ENCODE measurements around the gene SH2D7. TPM values are rescaled to one million over a fixed set of nuclear protein-coding genes. Genes with fewer than 3 reads are reported as not detected.

The SH2D7 gene
- total and polyA plus RNA-seq, 2 experiments from 2014 or later = 0.31 TPM; not detected in 1

- Histone ChIP-seq H2AFZ (no peak overlapping the region), H4K20me1 (replicated peaks; ENCODE audit: insufficient read depth) (peaks cover 5% of the 10 kb centered on the region; the same call in 1 of the 2 replicates), H3K4me3 (no peak overlapping the region), H3K79me2 (replicated peaks; ENCODE audit: insufficient read depth) (peaks cover 88% of the 10 kb centered on the region), H3K9me2 (ENCODE audit: insufficient read depth) (peaks cover 4% of the 10 kb centered on the region; the same call in 1 of the 2 replicates), H3K27me3 (ENCODE audit: insufficient read depth) (no peaks in the 10 kb centered on the region), H3F3A (replicated peaks; ENCODE audit: low read depth) (no peaks in the 10 kb centered on the region; the same call in 1 of the 2 replicates), H3K27ac (ENCODE audit: low read depth) (no peak overlapping the region), H3K4me1 (ENCODE audit: insufficient read depth) (peaks cover 74% of the 10 kb centered on the region), H3K4me2 (peak overlapping the region; percentile 52; the same call in 1 of the 2 replicates), H3K36me3 (ENCODE audit: insufficient read depth) (no peaks in the 10 kb centered on the region)
- H3K27me3 Mint-ChIP-seq (ENCODE audit: insufficient read depth, low read depth, poor library complexity) = no peaks in the 10 kb centered on the region
- H3K4me3 Mint-ChIP-seq = no peak overlapping the region
- H3K27ac Mint-ChIP-seq = no peak overlapping the region
- peaks cover 67% of the 10 kb centered on the region for H3K4me1 Mint-ChIP-seq
- no peaks in the 10 kb centered on the region for H3K36me3 Mint-ChIP-seq (ENCODE audit: low read depth)
- no peaks in the 10 kb centered on the region for H3K9me3 Mint-ChIP-seq
- no peak for DNase-seq (ENCODE audit: low spot score)
- TF ChIP-seq, protein P1, sequence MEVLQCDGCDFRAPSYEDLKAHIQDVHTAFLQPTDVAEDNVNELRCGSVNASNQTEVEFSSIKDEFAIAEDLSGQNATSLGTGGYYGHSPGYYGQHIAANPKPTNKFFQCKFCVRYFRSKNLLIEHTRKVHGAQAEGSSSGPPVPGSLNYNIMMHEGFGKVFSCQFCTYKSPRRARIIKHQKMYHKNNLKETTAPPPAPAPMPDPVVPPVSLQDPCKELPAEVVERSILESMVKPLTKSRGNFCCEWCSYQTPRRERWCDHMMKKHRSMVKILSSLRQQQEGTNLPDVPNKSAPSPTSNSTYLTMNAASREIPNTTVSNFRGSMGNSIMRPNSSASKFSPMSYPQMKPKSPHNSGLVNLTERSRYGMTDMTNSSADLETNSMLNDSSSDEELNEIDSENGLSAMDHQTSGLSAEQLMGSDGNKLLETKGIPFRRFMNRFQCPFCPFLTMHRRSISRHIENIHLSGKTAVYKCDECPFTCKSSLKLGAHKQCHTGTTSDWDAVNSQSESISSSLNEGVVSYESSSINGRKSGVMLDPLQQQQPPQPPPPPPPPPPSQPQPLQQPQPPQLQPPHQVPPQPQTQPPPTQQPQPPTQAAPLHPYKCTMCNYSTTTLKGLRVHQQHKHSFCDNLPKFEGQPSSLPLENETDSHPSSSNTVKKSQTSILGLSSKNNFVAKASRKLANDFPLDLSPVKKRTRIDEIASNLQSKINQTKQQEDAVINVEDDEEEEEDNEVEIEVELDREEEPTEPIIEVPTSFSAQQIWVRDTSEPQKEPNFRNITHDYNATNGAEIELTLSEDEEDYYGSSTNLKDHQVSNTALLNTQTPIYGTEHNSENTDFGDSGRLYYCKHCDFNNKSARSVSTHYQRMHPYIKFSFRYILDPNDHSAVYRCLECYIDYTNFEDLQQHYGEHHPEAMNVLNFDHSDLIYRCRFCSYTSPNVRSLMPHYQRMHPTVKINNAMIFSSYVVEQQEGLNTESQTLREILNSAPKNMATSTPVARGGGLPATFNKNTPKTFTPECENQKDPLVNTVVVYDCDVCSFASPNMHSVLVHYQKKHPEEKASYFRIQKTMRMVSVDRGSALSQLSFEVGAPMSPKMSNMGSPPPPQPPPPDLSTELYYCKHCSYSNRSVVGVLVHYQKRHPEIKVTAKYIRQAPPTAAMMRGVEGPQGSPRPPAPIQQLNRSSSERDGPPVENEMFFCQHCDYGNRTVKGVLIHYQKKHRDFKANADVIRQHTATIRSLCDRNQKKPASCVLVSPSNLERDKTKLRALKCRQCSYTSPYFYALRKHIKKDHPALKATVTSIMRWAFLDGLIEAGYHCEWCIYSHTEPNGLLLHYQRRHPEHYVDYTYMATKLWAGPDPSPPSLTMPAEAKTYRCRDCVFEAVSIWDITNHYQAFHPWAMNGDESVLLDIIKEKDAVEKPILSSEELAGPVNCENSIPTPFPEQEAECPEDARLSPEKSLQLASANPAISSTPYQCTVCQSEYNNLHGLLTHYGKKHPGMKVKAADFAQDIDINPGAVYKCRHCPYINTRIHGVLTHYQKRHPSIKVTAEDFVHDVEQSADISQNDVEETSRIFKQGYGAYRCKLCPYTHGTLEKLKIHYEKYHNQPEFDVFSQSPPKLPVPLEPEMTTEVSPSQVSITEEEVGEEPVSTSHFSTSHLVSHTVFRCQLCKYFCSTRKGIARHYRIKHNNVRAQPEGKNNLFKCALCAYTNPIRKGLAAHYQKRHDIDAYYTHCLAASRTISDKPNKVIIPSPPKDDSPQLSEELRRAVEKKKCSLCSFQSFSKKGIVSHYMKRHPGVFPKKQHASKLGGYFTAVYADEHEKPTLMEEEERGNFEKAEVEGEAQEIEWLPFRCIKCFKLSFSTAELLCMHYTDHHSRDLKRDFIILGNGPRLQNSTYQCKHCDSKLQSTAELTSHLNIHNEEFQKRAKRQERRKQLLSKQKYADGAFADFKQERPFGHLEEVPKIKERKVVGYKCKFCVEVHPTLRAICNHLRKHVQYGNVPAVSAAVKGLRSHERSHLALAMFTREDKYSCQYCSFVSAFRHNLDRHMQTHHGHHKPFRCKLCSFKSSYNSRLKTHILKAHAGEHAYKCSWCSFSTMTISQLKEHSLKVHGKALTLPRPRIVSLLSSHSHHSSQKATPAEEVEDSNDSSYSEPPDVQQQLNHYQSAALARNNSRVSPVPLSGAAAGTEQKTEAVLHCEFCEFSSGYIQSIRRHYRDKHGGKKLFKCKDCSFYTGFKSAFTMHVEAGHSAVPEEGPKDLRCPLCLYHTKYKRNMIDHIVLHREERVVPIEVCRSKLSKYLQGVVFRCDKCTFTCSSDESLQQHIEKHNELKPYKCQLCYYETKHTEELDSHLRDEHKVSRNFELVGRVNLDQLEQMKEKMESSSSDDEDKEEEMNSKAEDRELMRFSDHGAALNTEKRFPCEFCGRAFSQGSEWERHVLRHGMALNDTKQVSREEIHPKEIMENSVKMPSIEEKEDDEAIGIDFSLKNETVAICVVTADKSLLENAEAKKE (CRISPR knock-in tag; IDR thresholded peaks at IDR 0.05) = no peak
- TF ChIP-seq CTCF (conservative IDR thresholded peaks at IDR 0.05; ENCODE audit: low read depth in 2 of 2) = no peak
- no peak for TF ChIP-seq CREB1 (CRISPR knock-in tag; IDR thresholded peaks at IDR 0.05; ENCODE audit: low read depth)
- no peak for TF ChIP-seq STAT1 (IDR thresholded peaks at IDR 0.05; ENCODE audit: unreplicated experiment)
- no peak for TF ChIP-seq ZNF331 (CRISPR knock-in tag; IDR thresholded peaks at IDR 0.05; ENCODE audit: low read depth)
- no peak for TF ChIP-seq JUNB (IDR thresholded peaks at IDR 0.05; ENCODE audit: unreplicated experiment)
- TF ChIP-seq ZNF114 (CRISPR knock-in tag; IDR thresholded peaks at IDR 0.05) = no peak
- TF ChIP-seq POLR2AphosphoS5 (IDR thresholded peaks at IDR 0.05; ENCODE audit: low read depth) = no peak
- no peak for TF ChIP-seq EZH2phosphoT487 (IDR thresholded peaks at IDR 0.05; ENCODE audit: unreplicated experiment)
- no peak for TF ChIP-seq REST (IDR thresholded peaks at IDR 0.05; ENCODE audit: unreplicated experiment)
- TF ChIP-seq NANOG (IDR thresholded peaks at IDR 0.05; ENCODE audit: borderline replicate concordance) = no peak
- no peak for TF ChIP-seq ETS1 (IDR thresholded peaks at IDR 0.05)
- no peak for TF ChIP-seq EZH2 (IDR thresholded peaks at IDR 0.05; ENCODE audit: low read depth, unreplicated experiment)
- ATAC-seq = no peak
These were observed 23.3 kb upstream of the SH2D7 start for GRCh38 chr15:78069052-78069414.
